Middle frontal gyrus (tissue), 1 donor: ENCODE results near the gene DIPK1A.
"Not testable (repeated sequence)": the region's sequence is repeated elsewhere in the genome, so short reads cannot be mapped to it uniquely, and the experiment has no call there.

Experiments used
- DNase-seq: peaks from one replicate; pipeline ENCODE4 v3.0.0-alpha.2; 2015; ENCODE audit warnings: low spot score; ENCODE audit errors: extremely low spot score

DIPK1A gene

DNA sequence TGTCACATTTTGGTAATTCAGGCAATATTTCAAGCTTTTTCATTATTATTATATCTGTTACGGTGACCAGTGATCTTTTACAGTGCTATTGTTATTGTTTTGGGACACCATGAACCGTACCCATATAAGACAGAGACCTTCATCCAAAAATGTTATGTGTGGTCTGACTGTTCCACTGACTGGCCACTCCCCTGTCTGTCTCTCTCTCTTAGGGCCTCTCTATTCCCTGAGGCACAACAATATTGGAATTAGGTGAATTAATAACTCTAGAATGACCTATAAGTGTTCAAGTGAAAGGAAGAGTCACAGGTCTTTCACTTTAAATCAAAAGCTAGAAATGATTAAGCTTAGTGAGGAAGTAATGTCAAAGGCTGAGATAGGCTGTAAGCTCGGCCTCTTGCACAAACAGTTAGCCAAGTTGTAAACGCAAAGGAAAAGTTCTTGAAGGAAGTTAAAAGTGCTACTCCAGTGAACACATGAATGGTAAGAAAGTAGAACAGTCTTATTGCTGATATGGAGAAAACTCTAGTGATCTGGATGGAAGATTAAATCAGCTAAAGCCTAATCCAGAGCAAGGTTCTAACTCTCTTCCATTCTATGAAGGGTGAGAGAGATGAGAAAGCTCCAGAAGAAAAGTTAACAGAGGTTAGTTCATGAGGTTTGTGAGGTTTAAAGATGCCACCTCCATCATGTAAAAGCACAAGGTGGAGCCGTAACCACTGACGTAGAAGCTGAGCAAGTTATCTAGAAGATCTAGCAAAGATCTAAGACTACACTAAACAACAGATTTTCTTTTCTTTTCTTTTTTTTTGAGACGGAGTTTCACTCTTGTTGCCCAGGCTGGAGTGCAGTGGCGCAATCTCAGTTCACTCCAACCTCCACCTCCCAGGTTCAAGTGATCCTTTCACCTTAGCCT is 19.7 kb upstream of the DIPK1A start:
- no peak for DNase-seq

DNA sequence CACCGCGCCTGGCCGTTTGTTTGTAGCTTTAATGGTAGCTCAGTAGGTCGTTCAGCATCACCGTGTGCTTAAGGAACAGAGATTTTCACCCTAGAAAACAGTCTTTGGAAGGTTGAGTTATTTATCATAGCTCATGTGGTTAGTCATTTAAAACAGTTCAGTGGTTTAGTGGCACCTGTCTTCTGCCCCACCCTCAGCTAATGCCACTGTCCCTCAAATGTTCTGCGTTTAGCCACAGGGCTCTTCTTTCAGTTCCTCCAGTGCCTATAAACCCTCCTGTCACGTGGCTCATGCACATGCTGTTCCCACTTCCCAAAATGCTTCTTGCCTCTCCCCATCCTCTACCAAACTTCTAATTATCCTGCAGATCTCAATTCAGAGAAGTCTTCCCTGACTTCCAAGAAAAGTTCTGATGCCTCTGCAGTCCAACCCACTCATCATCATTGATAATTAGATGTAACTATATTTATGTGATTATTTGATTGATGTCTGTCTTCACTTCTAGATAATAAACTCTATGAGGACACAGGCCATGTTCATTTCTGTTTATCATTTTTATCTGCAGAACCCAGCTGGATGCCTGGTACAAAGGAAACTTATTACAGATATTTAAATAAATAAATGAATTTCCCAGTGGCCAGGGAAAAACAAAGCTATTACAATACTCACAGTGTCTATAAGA is 14.4 kb upstream of the DIPK1A start:
- DNase-seq: no peak

DNA sequence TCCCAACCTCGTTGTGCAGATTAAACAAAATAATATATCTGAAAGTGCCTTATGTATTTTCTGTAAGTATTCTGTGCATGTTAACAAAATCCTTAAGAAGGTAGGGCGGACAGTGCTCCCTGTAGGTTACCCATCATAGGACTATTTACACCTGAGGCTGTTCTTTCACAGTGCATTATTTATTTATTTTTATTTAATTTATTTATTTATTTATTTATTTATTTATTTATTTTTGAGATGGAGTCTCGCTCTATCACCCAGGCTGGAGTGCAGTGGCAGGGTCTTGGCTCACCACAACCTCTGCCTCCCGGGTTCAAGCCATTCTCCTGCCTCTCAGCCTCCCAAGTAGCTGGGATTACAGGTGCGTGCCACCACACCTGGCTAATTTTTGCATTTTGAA is 12.8 kb upstream of the DIPK1A start:
- DNase-seq: not testable (repeated sequence)

DNA sequence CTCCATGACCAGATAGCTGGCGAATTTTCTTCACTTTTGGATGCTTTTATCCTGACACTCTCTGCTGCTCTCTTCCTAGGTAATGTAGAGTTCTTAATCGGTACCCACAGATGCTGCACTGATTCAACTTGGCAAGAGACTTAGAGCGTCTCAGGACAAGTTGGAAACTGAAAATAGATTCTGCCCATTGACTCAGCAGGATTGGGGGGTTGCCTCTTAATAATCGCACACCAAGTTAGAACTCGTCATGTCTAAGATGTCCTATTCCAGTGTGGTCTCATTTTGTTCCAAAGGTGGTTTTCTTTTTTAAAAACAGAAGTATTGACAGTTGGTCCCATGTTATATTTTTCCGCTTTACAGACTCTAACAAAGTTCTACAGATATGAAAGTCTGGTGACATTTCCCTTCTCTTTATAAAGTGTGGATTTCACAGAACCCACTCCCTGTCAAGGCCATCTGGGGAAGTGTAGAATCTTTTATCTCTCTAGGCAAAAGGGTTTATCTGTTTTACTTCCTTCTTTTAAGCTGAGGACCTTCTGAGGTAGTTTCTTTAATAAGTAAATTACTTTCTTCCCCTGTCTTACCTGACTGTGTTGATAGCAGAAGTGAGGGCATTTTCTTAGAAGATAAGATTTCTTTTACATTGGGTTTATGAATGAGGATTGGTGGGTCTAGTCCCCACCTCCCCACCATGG is 12.1 kb upstream of the DIPK1A start:
- DNase-seq: no peak

DNA sequence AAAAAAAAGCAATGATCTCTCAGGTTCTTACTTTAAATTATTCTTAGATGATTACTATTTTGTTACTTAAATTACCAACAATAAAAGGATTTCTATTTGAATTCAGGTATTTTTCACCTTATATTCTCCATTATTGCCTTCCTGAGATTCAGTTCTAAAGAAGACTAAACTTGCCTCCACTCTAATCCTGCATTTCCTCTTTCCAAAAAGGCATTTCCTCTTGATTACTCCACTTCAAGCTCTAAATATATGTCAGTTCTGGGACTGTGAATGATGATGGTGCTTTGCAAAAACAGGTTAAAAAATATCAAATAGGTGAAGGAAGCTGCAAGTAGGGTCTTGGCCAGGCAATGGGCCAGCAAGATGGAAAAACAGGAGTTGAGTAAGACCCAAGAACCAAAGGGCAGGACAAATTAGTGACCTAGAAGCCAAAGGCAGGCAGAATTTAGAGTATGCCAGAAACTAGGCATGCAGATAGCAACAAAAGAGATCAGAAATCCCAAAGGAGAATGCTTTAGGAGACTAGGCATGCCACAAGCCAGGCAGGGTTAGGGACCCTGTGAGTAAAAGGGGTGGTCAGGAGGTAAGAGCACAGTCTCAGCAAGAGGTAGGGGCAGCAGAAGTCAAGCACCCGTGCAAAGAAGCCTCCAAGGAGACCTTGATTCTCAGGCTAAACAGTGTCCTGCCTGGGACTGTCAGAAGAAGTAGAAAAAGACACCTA is 11.3 kb upstream of the DIPK1A start:
- DNase-seq: no peak

DNA sequence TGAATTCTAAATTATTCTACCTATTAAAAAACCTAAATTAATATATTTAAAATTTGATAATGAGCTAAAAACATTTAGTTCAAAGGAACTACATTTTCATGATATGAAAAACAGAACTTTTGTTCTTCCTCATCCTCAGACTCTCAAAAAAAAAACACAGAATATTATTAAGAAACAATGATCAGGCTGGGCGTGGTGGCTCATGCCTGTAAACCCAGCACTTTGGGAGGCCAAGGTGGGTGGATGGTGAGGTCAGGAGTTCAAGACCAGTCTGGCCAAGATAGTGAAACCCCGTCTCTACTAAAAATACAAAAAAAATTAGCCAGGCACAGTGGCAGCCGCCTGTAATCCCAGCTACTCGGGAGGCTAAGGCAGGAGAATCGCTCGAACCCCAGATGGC is 10.7 kb upstream of the DIPK1A start:
- DNase-seq: not testable (repeated sequence)

DNA sequence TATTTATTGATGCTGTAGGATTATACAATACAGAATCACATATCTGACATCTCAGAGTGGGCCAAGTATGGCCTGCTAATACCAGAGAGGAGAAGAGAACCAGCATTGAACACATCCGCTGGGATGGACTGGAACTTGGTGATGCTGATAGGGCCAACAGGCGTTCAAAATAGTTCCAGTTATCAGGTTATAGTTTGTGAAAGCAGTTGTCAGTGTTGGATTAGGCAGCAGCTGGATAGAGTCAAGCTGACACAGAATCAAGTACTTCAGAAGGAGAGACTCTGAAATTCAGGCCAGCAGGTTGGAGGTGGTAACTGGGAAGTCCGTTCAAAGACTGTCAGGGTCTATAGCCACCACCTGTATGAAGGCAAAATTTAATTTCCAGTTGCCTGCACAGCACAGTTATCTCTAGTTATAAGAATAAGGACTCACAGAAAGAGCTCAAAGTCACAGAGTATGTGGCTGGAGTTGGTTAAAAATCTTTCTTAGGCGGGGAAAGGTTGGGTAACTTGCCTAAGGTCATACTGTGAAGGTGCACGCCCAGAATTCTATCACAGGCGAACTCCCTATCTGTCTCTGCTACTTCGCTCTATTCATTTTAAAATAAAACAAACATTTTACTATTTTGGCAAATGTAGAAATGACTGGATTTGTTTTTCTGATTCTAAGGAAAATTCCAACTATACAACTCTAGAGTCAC is 9.9 kb upstream of the DIPK1A start:
- DNase-seq: no peak

DNA sequence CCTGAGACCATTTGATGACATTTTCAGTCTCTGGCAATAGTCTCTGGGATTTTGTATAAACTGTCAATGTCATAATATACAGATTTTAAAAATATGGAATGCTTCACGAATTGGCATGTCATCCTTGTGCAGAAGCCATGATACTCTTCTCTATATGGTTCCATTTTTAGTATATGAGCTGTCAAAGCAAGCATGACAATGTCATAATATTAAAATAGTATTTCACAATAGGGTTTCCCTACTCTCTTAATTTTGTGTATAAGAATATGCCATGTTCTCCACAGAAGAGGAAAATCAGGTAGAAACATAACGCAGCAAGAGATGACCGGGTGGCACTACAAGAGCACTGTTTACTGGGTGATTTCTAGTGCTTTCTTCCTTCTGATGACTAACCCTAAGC is 8.3 kb upstream of the DIPK1A start:
- no peak for DNase-seq

DNA sequence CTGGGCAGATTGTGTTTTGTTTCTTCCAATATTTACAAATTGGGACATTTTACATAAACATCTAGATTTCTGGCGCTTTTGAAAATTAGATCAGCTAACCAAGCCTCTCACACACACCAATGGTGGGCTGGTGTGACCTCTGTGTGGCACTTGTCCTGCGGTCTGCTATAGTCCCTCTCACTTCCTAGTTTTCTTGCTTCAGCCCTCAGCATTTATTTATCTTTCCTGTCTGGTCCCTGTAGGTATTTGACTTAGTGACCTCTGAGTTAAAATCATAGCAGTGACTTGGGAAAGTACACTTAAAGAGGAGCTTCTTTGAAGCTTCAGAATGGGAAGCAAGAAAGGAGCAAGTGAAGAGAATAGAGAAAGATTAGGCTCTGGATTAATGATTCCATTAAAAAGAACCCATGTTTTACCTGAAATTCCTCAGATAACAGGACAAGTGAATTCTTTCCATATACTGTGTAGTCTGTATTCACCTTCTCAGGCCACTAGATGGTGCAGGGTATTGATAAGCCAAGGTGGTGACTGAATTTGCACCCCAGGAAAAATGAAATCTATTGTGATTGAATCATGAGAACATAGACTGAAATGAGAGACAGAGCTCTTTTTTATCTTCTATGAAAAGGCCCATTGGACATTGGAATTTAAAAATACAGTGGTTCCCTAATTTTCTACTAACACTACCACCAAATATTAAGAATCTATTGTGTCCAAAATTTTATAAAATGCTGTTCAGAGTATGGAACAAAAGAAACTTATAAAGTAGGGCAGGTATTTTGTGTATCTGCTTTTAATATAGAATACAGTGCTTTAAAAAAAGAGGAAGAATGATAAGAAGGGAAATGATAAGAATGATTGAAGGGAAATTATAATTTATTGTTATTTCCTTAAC is 7.1 kb upstream of the DIPK1A start:
- DNase-seq: no peak

DNA sequence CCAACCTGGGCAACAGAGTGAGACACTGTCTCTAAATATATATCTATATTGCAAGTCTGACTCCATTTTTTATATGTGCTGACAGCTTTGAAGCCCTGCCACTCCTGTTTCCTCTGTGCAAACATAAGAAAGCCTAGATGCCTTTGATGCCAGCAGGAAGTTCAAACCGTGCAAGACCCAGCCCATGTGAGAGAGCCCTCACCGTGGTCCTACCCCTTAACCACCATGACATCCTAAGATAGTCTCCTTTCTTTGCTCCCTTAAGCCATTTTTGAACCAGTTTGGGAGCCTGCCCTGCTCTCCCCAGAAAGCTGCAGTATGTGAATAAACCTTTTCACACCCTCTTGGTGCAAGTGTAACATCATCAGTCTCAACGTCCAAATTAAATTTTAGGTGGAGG is 3.7 kb upstream of the DIPK1A start:
- no peak for DNase-seq

DNA sequence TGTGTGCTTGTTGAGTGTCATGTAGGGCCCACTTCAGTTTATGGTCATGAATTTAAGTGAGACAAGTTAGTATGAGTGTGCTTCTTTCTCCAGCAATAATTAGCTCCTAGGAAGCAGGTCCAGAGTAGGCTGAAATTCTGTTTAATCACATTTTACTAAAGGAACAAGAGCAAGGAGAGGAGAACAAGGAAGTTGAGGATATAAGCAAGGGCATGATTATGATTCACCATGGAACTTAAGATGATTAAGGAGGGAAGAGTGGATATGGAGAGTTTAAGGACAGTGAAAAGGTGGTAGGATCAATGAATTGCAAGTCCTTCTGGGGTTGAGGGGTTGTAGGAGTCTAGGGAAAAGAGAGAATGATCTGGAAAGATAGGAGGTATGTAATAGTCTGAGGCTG is 3.1 kb upstream of the DIPK1A start:
- no peak for DNase-seq

DNA sequence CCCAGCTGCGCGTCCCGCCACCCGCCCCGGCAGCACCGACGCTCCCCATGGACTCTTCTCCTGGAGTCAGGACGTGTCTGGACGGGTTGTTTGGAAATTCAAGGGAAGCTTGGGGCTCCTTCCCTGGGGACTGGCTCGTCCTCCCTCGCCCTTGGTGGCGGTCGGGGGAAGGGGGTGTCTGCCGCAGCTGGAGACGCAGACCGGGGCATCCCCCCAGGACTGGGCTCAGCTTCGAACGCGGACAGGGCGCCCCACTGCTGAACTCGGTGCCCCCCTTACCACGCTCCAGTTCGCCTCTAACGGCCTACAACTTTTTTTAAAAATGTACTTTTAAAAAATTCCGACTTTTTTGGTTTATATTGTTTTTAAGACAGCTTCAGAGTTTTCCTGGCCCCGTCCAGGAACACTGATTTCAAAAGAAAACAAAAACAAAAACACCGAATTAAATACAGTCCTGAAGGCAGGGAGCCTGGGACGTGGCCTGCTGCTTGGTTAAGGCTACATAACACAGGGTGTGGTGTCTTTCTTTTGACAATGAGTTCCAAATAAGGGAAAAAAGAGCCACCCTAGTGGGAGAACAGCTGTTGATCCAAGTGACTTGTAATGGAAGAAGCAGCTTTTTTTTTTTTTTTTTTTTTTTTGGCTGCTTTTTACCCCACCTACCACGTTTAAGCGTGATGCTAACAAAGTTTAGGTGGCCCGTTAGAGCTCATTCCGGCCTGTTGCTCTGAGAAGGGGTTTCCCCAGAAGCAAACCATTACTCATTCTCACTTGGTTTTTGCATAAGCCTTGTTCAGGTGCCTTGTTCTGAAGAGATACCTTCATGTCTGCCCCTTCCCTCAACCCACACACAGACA is 862 bp upstream of the DIPK1A start:
- no peak for DNase-seq

DNA sequence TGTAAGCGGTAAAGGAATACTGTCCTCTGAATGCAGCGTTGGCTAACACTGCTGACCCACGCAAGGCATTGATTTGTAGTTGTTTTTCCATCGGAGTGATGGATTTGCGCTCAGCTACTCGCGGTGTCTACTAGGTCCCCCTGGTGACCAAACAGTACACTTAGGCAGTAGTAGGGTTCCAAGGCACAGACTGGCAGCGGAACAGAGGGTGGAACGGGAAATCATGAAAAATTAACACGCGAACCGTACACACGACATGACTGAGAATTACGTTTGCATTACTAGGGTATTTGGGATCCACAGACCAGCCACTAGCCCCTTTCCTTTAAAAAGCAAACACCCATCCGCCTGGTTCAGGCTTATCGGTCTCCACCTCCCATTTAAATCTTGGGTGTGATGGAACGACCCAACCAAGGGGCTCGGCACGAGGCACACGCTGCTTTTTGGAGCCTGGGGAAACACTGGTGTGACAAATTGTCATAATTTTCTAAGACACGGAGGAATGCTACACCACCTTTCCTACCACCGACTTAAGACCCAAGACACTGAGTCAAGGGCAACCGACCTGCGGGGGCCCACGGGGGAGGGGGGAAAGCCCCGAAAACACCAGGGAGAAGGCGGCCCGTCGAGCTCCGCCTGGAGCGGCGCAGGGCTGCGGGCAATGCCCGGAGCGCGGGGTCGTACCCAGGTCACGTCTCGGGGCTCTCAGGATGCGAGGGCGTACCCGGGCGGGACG is 699 bp downstream of the DIPK1A start:
- DNase-seq: peak; percentile 75

DNA sequence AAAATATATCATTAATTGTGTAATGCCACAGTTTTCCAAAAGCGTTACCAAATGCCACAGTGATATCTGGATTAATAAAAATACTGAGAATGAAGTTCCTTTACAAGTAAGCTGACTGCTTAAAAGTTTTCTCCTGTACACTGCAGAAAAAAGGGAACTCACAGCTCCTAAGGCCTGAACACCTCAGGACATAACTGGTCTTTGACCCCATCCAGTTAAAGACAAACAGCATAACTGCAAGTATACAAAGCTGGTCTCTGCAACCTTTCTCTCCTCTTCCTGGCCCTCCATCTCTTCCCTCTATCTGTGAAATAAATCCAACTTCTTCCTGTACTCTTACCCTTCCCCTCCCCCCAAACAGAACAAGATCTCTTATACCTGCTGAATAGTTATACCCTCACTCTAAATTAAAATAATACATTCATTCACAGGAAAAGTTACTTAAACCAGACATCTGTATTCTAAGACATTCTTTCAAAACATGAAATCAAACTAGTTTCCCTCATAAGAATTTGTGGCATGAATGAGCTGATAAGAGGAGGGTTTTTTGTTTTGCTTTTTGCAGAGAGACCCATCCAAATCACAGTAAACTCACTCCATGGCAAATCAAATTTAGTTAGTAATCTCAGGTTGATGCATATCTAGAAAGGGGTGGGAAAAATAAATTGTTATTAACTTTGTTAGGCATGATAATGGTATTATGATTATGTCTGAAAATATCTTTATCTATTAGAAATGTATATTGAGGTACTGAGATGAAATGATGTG is 2.9 kb downstream of the DIPK1A start:
- DNase-seq: no peak

DNA sequence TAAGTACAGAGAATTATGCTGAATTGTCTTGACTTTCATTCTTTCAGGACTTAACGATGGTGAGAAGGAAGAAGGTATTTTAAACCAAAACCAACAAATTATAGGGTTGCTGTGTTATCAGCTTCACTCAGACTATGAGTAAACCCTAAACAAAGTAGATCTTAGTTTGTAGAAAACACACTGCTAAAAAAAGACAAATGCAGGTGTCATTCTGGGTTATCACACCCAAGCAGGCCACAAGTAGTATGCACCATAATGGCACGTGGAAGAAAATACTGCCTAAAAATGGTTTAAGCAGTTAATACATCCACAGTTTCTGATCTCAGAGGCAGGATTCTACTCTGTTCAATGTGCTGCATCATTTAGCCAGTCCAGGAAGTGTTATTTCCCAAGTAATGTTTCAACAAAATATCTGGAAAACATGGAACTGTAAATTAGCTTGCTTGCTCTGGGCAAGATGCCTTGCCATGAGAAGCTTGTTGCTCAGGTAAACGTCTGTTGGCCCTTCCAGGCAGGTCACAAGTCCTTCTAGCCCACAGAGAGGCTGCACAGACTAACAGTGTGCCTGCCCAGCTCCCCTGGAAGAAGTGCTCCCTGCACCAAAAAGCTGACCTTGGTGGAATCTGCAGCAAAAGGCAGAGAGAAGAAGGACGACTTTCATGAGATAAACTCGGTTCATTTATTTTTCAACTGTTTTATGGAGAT is 4.1 kb downstream of the DIPK1A start:
- no peak for DNase-seq

DNA sequence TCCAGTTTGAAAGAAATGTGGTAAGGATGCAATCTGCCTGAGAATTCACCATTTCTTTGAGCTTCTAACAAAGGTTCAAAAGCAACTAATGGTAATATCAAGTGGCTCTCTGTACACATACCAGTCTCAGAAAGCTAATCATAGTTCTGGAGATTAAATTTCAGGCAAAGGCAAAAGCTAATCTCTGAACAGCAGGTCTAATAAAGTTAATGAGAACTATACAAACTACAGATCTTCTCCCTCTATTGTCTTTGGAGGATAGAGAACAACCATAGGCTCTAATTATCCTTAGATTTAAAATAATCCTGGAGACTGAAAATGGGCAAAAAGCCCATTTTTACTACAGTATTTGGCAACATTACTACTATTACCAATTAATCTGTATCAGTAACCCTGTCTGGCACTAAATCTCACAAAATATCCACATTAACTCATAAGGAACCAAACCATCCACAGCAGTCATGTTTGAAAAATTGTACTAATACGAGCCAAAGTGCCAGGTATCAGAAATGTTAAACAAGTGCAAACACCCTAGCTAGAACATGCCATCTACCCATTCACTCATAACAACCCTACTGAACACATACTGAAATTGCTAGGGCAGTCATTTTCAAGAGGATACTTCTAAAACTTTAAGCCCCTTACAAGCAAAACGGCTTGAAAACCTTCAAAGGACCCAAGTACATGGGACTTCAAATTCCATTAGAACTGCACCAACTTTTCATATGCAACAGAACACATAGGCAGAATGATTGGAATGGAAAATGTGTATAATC is 4.8 kb downstream of the DIPK1A start:
- no peak for DNase-seq
